GM12878 (cell line): ENCODE measurements around the gene OR7D2. TPM values are rescaled to one million over a fixed set of nuclear protein-coding genes. Genes with fewer than 3 reads are reported as not detected.

Experiments used
- ATAC-seq: fragments of 200-7000 bp; cut with Tn5 transposase; 3 replicates; pipeline ENCODE4 v1.9.1; 2020; ENCODE audit warnings: mild to moderate bottlenecking, moderate library complexity
- BruUV-seq: library from RNA; stranded (reverse); fragments of 400-500 nt; replicated peaks from 2 replicates; lab custom pipeline; 2021; lab: Mats Ljungman, UMichigan
- CTCF ChIA-PET: fragments of 300-600 bp; sonication (Branson Sonifier 250); formaldehyde crosslinking; extraction: SDS; loops from one replicate; lab custom pipeline; 2021; ENCODE audit warnings: inconsistent platforms; lab: Yijun Ruan, JAX
- POLR2A ChIA-PET: fragments of 350-600 bp; formaldehyde crosslinking; extraction: SDS; loops from one replicate; lab custom pipeline; 2021; ENCODE audit warnings: inconsistent platforms; lab: Charles Lee
- RAD21 ChIA-PET: fragments of 300-600 bp; sonication (Branson Sonifier 250); formaldehyde crosslinking; loops from one replicate; lab custom pipeline; 2023; ENCODE audit warnings: antibody characterized with exemption; ENCODE audit not compliant: unreplicated experiment; lab: Charles Lee
- SMC1A ChIA-PET: fragments of 300-600 bp; sonication (Branson Sonifier 250); formaldehyde crosslinking; loops from one replicate; lab custom pipeline; 2023; ENCODE audit not compliant: unreplicated experiment, uncharacterized antibody; lab: Charles Lee
- DNase-seq: peaks from one replicate; pipeline ENCODE4 v3.0.0-alpha.2; 2011; ENCODE audit warnings: low read depth, low spot score
- FAIRE-seq: peaks from 3 replicates; lab custom pipeline; 2011; peaks lifted over from hg19 to GRCh38; lab: Jason Lieb, UNC
- H2AFZ ChIP-seq: 2 replicates; pipeline ENCODE4 v1.6.0; 2011; ENCODE audit warnings: low read depth, low read length, control low read depth; ENCODE audit not compliant: control insufficient read depth
- H3K27ac ChIP-seq: 2 replicates; pipeline ENCODE4 v1.5.1; 2011; ENCODE audit warnings: control low read depth; ENCODE audit not compliant: control insufficient read depth, insufficient read depth
- H3K27me3 ChIP-seq, 2 experiments: replicated peaks in 1 of 2; 2 replicates each; pipeline versions ENCODE4 v1.6.0 to v1.6.1; 2011; ENCODE audit warnings: low read length in 1 of 2; ENCODE audit not compliant: control insufficient read depth in 2 of 2, insufficient read depth in 2 of 2
- H3K36me3 ChIP-seq, 2 experiments: 2 replicates each; pipeline ENCODE4 v1.5.1; 2011; ENCODE audit warnings: low read length in 1 of 2; ENCODE audit not compliant: control insufficient read depth in 2 of 2, insufficient read depth in 2 of 2
- H3K4me1 ChIP-seq: 2 replicates; pipeline ENCODE4 v1.6.1; 2011; ENCODE audit warnings: mild to moderate bottlenecking, low read length, moderate library complexity, mixed read lengths; ENCODE audit not compliant: control insufficient read depth, insufficient read depth
- H3K4me2 ChIP-seq: 2 replicates; pipeline ENCODE4 v1.6.0; 2011; ENCODE audit warnings: control low read depth; ENCODE audit not compliant: control insufficient read depth, insufficient read depth
- H3K4me3 ChIP-seq: fragments of 200-600 bp; sonication (generic); 2 replicates; pipeline ENCODE4 v1.5.1; 2016
- H3K79me2 ChIP-seq: 2 replicates; pipeline ENCODE4 v1.6.0; 2011; ENCODE audit warnings: low read length; ENCODE audit not compliant: control insufficient read depth, insufficient read depth
- H3K9ac ChIP-seq: 2 replicates; pipeline ENCODE4 v1.8.0; 2011; ENCODE audit warnings: low read length, control low read depth, mixed read lengths; ENCODE audit not compliant: control insufficient read depth, insufficient read depth
- H3K9me3 ChIP-seq: replicated peaks from 3 replicates; pipeline ENCODE4 v1.5.1; 2011; ENCODE audit warnings: mild to moderate bottlenecking, low read length; ENCODE audit not compliant: control insufficient read depth, insufficient read depth
- H4K20me1 ChIP-seq: 2 replicates; pipeline ENCODE4 v1.6.0; 2011; ENCODE audit not compliant: control insufficient read depth, insufficient read depth
- ATF7 ChIP-seq: fragments of 450-650 bp; IDR thresholded peaks from 2 replicates; pipeline ENCODE4 v1.6.1; 2016; ENCODE audit warnings: low read depth, mild to moderate bottlenecking
- CUX1 ChIP-seq: IDR thresholded peaks from 2 replicates; pipeline ENCODE4 v1.6.1; 2012; ENCODE audit warnings: improper control_type of control experiment, low read depth, low read length; ENCODE audit not compliant: insufficient replicate concordance
- E2F8 ChIP-seq: fragments of 450-650 bp; IDR thresholded peaks from 2 replicates; pipeline ENCODE4 v1.6.1; 2018; ENCODE audit warnings: mild to moderate bottlenecking, low read depth, moderate library complexity; ENCODE audit not compliant: partially characterized antibody
- POU2F2 ChIP-seq: IDR thresholded peaks from 3 replicates; pipeline ENCODE4 v1.6.1; 2011; ENCODE audit warnings: low read depth, mild to moderate bottlenecking, low read length, borderline replicate concordance
- RUNX3 ChIP-seq: IDR thresholded peaks from 2 replicates; pipeline ENCODE4 v1.6.1; 2012; ENCODE audit warnings: low read length, inconsistent platforms
- TAF1 ChIP-seq: IDR thresholded peaks from 2 replicates; pipeline ENCODE4 v1.6.1; 2011; ENCODE audit warnings: mild to moderate bottlenecking, low read depth, low read length, borderline replicate concordance
- WGBS: methylation state at CpG from one replicate; pipeline ENCODE4 v1.1.6; 2016; ENCODE audit warnings: low lambda C conversion rate; ENCODE audit not compliant: insufficient replicate concordance, insufficient coverage; ENCODE audit errors: missing lambda C conversion rate; 5-methylcytosine and 5-hydroxymethylcytosine counted together
- in situ Hi-C: fragments of 300-500 bp; cut with MboI; formaldehyde crosslinking; loops from 9 replicates; pipeline ENCODE4 v1.14.3; 2018; ENCODE audit warnings: mixed read lengths
- intact Hi-C: fragments of 100-400 bp; cut with micrococcal nuclease; formaldehyde crosslinking; loops from one replicate; pipeline ENCODE4 v1.14.2; 2022; ENCODE audit not compliant: unreplicated experiment
- polyA plus RNA-seq, 11 experiments: library from polyadenylated mRNA; depleted of rRNA in 4 of 11; unstranded in 6 of 11; stranded (reverse) in 5 of 11; fragments of >200 nt; fragmentation: Nextera tagmentation in 4 of 11; fragmentation: Illumina TruSeq in 1 of 11; extraction: Ambion mirVana in 4 of 11; extraction: Trizol in 1 of 11; gene quantifications; 1 replicate in 1 of 11; 2 replicates in 10 of 11; pipeline versions ENCODE4 v1.2.1 to v1.2.3, GENCODE V29; 2011 to 2016; ENCODE audit warnings: inconsistent platforms in 2 of 11, missing spikeins in 2 of 11, low read depth in 1 of 11
- total RNA-seq, 4 experiments: library from RNA; depleted of rRNA in 3 of 4; stranded (reverse); fragments of >200 nt in 3 of 4; fragmentation: Illumina TruSeq in 1 of 4; extraction: Trizol in 1 of 4; gene quantifications; 2 replicates each; pipeline versions ENCODE4 v1.2.1 to v1.2.3, GENCODE V29; 2013 to 2021

Gene OR7D2
- total and polyA plus RNA-seq, 10 of the 15 experiments (the other 5 are each of a cell fraction or from before 2014, with no cell fraction given): 0.04 TPM; not detected in 9

- peak; percentile 7 for ATAC-seq
- Histone ChIP-seq H3K9ac (peak overlapping the region; percentile 99), H3K4me3 (peak overlapping the region; percentile 97), H3K27me3 (no peaks in the 10 kb centered on the region), H2AFZ (peak overlapping the region; percentile 100), H4K20me1 (no peaks in the 10 kb centered on the region), H3K27ac (peak overlapping the region; percentile 94; the same call in 1 of the 2 replicates), H3K79me2 (peaks cover 35% of the 10 kb centered on the region), H3K36me3 (no peaks in the 10 kb centered on the region; a peak in 1 of 4 replicates), H3K9me3 (peaks cover 5% of the 10 kb centered on the region), H3K4me1 (no peaks in the 10 kb centered on the region), H3K4me2 (peak overlapping the region; percentile 99)
- in situ Hi-C loops: loop anchor here (5.0 to 25.0 kb wide), 4 partner anchors 485 to 1098 kb away; partner anchors contain the start of genes S1PR2 and ZNF561
- CTCF ChIA-PET: no interaction called here
- 33% methylated on average over 8 of the region's 8 CpGs for WGBS
- BruUV-seq: TSS peak; percentile 79
- DNase-seq: no peak
- POLR2A ChIA-PET: no interaction called here
- SMC1A ChIA-PET: no interaction called here
- peak; percentile 41 for FAIRE-seq
- RAD21 ChIA-PET: no interaction called here
- intact Hi-C loops: loop anchor here (10.0 kb wide), 1 partner anchor 165 kb away; the partner anchor contains the start of gene ZNF699
- TF ChIP-seq E2F8 (no peak), ATF7 (peak; percentile 93), CUX1 (no peak), TAF1 (no peak), POU2F2 (no peak), RUNX3 (no peak)
These were observed 39.1 kb upstream of the OR7D2 start for GRCh38 chr19:9139609-9140158.
